ENCODE results near the gene PCDH15. TPM values are rescaled to one million over a fixed set of nuclear protein-coding genes. Genes with fewer than 3 reads are reported as not detected.

The PCDH15 gene
- total RNA-seq, 1 experiment from 2014 or later, result 0.61 TPM

- no peaks in the 10 kb centered on the region for H3K79me1 ChIP-seq (ENCODE audit: insufficient read depth, low read depth, low read length, poor library complexity, severe bottlenecking)
- no peaks in the 10 kb centered on the region for H3K9me3 Mint-ChIP-seq
- 100% methylated on average over 1 of the region's 3 CpGs for WGBS (ENCODE audit: extremely low coverage, insufficient read length, low lambda C conversion rate)
- no peaks in the 10 kb centered on the region for H3K79me2 ChIP-seq (ENCODE audit: insufficient read depth, low read length)
- H2BK12ac ChIP-seq (ENCODE audit: insufficient read length, low read depth, low read length), result no peak overlapping the region
- no peak overlapping the region for H3K23ac ChIP-seq (ENCODE audit: insufficient read length, low read depth, low read length)
- H2AK5ac ChIP-seq (ENCODE audit: insufficient read length, low read length), result no peak overlapping the region
- H3K4ac ChIP-seq (ENCODE audit: low read depth, low read length), result no peak overlapping the region
- no peak overlapping the region for H2AFZ ChIP-seq (ENCODE audit: low read length)
- no peaks in the 10 kb centered on the region for H4K20me1 ChIP-seq (ENCODE audit: control insufficient read depth, insufficient read depth, insufficient read length)
- no peak overlapping the region for H2BK20ac ChIP-seq (ENCODE audit: low read depth, low read length, poor library complexity, severe bottlenecking)
- no peaks in the 10 kb centered on the region for H3K9me3 ChIP-seq (ENCODE audit: control insufficient read depth, low read depth, low read length)
- no peak overlapping the region for H4K5ac ChIP-seq (ENCODE audit: insufficient read length, low read depth, low read length)
- no peak overlapping the region for H3K4me3 Mint-ChIP-seq
- no peak overlapping the region for H3K27ac ChIP-seq (ENCODE audit: insufficient read length, low read depth, low read length)
- H4K91ac ChIP-seq (ENCODE audit: insufficient read length, low read depth, low read length), result no peak overlapping the region
- H3K18ac ChIP-seq (ENCODE audit: insufficient read length, low read depth, low read length), result no peak overlapping the region
- H3K36me3 Mint-ChIP-seq (ENCODE audit: insufficient read depth in 1 of 3, low read depth in 3 of 3), result no peaks in the 10 kb centered on the region
- no peak overlapping the region for H3K4me2 ChIP-seq (ENCODE audit: insufficient read depth, insufficient read length, low read length)
- no peak overlapping the region for H3T11ph ChIP-seq (ENCODE audit: low read length)
- H3K14ac ChIP-seq (ENCODE audit: insufficient read depth, low read length), result no peak overlapping the region
- H2BK15ac ChIP-seq (ENCODE audit: low read depth, low read length), result no peak overlapping the region
- no peak overlapping the region for H3K27ac Mint-ChIP-seq
- TF ChIP-seq, protein P1, sequence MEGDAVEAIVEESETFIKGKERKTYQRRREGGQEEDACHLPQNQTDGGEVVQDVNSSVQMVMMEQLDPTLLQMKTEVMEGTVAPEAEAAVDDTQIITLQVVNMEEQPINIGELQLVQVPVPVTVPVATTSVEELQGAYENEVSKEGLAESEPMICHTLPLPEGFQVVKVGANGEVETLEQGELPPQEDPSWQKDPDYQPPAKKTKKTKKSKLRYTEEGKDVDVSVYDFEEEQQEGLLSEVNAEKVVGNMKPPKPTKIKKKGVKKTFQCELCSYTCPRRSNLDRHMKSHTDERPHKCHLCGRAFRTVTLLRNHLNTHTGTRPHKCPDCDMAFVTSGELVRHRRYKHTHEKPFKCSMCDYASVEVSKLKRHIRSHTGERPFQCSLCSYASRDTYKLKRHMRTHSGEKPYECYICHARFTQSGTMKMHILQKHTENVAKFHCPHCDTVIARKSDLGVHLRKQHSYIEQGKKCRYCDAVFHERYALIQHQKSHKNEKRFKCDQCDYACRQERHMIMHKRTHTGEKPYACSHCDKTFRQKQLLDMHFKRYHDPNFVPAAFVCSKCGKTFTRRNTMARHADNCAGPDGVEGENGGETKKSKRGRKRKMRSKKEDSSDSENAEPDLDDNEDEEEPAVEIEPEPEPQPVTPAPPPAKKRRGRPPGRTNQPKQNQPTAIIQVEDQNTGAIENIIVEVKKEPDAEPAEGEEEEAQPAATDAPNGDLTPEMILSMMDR (conservative IDR thresholded peaks at IDR 0.05), result no peak
- no peaks in the 10 kb centered on the region for H3K27me3 ChIP-seq (ENCODE audit: insufficient read depth, low read length)
- no peaks in the 10 kb centered on the region for H3K23me2 ChIP-seq (ENCODE audit: insufficient read length, low read depth, low read length, poor library complexity, severe bottlenecking)
- no peak for DNase-seq
- no peak overlapping the region for H2BK5ac ChIP-seq (ENCODE audit: insufficient read length, low read length)
- no peaks in the 10 kb centered on the region for H3K4me1 Mint-ChIP-seq
- no peak overlapping the region for H4K8ac ChIP-seq (replicated peaks; ENCODE audit: insufficient read length, low read depth, low read length)
- no peak overlapping the region for H3K9ac ChIP-seq (ENCODE audit: extremely low read depth, insufficient read length, low read length)
- no peaks in the 10 kb centered on the region for H3K27me3 Mint-ChIP-seq (ENCODE audit: low read depth)
- H2BK120ac ChIP-seq (ENCODE audit: low read depth, low read length, poor library complexity, severe bottlenecking), result no peak overlapping the region
- no peaks in the 10 kb centered on the region for H3K4me1 ChIP-seq (ENCODE audit: insufficient read depth, low read length)
- H3K56ac ChIP-seq (ENCODE audit: insufficient read length, low read depth, low read length), result no peak overlapping the region
Measured at GRCh38 chr10:54531296-54531695, 269.7 kb downstream of the PCDH15 start.

All from H9 (cell line).